Measurements from ENCODE around the gene DOCK9. TPM values are rescaled to one million over a fixed set of nuclear protein-coding genes. Genes with fewer than 3 reads are reported as not detected.

DOCK9 gene
- total RNA-seq, 2 experiments from 2014 or later, result 92.4 to 100 TPM

DNA sequence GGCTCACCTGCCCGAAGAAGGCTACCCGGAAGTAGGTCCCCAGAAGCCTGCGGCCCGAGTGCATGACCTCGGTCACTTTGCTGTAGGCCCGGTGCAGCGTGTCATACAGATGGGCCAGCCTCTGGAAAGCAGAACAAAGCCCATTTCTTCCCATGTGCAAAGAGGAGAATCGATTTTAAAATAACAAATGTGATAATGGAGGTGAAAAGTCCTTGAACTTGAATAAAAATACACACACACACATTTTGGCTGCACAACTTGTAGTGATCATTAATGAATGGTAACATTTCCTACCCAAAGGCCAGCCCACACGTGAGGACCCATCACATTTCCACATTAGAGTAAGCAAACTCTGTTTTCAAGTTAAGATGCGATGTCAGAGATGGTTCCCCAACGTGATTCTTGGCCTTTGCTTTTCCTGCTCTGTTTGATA is 168.5 kb downstream of the DOCK9 start:
- POLR2A ChIA-PET, result no interaction called here
- H3K27me3 Mint-ChIP-seq (ENCODE audit: low read depth), result no peaks in the 10 kb centered on the region
- CTCF ChIA-PET, result no interaction called here
- ATAC-seq, result no peak
- H3K27ac Mint-ChIP-seq, result no peak overlapping the region
- H3K4me3 Mint-ChIP-seq, result no peak overlapping the region
- H3K36me3 Mint-ChIP-seq (ENCODE audit: low read depth), result peaks cover 35% of the 10 kb centered on the region
- peaks cover 7% of the 10 kb centered on the region for H3K4me1 Mint-ChIP-seq (ENCODE audit: low read depth)
- H3K9me3 Mint-ChIP-seq (ENCODE audit: insufficient read depth), result no peaks in the 10 kb centered on the region
- DNase-seq, result no peak

DNA sequence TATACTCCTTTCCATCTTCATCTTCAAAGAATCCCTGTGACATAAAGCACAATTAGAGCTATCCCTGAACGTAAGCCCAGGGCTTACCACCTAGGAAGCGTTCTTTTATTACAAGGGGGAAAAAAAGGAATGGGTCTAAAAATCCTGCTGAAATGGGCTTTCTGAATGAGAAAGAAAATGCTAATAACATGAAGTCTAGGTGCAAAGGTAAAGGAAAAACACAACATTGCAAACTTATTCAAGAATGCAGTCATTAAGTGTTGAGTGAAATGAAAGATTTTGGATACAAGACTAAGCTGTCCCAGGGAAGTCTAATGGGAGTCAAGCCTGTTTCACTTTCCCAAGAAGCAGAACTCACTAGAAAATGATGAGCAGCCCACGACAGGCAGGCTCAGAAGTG is 170.1 kb downstream of the DOCK9 start:
- no peaks in the 10 kb centered on the region for H3K27me3 Mint-ChIP-seq (ENCODE audit: low read depth)
- no peak overlapping the region for H3K27ac Mint-ChIP-seq
- no peak for DNase-seq
- H3K9me3 Mint-ChIP-seq (ENCODE audit: insufficient read depth), result no peaks in the 10 kb centered on the region
- no peak overlapping the region for H3K4me3 Mint-ChIP-seq
- no peak for ATAC-seq
- ChIA-PET POLR2A (interaction anchor here (1.2 kb wide), 1 partner anchor 1372 kb away, joined by 4 read pairs; no protein-coding TSS in a partner anchor), CTCF (no interaction called here)
- peaks cover 7% of the 10 kb centered on the region for H3K4me1 Mint-ChIP-seq (ENCODE audit: low read depth)
- peaks cover 41% of the 10 kb centered on the region for H3K36me3 Mint-ChIP-seq (ENCODE audit: low read depth)

DNA sequence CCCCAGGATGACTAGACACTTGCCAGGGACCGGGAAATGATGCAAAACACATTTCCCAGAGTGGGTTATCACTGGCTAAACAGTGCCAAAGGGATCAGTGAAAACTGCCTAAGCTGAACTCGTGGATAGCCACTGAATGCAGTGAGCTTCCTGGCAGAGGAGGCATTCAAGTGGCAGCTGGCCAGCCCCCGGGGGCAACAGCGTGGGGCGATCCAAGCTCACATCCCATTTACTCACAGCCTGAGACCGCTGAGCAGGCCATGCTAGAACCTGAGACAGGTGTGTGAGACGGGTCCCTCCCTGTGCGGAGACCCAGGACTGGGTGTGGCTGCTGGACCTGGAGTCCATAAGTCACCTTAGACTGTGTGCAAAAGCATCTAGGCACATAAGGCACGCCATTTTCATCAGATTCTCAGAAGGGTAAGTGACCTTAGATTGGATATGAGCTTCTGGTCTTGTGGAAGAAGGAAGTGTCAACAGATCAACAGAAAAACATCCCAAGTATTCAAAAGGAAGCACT is 173.5 kb downstream of the DOCK9 start:
- Mint-ChIP-seq H3K27me3 (ENCODE audit: low read depth) (no peaks in the 10 kb centered on the region), H3K27ac (no peak overlapping the region), H3K9me3 (ENCODE audit: insufficient read depth) (no peaks in the 10 kb centered on the region), H3K36me3 (ENCODE audit: low read depth) (peaks cover 27% of the 10 kb centered on the region), H3K4me1 (ENCODE audit: low read depth) (no peaks in the 10 kb centered on the region), H3K4me3 (no peak overlapping the region)
- no peak for ATAC-seq
- ChIA-PET POLR2A (no interaction called here), CTCF (interaction anchor here (0.9 kb wide), 1 partner anchor 39 kb away, joined by 3 read pairs; no protein-coding TSS in a partner anchor)
- no peak for DNase-seq

DNA sequence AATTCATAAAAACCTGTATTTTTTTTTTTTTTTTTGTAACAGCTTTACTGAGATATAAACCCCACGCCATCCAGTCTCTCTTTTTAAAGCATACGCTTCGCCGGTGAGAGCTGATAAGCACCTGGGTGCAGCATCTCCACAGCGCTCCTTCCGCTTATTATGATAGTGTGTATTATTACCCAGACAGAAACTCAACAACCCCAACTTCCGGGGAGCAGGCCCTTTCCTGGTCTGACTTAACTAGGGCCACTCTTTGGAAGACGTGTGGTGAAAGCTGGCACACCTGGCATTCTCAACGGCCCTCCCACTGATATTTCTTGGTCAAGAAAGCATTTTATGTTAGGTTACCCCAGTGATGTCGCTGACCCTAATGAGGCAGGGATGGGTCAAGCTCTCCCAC is 173.9 kb downstream of the DOCK9 start:
- no peaks in the 10 kb centered on the region for H3K9me3 Mint-ChIP-seq (ENCODE audit: insufficient read depth)
- H3K27me3 Mint-ChIP-seq (ENCODE audit: low read depth), result no peaks in the 10 kb centered on the region
- H3K27ac Mint-ChIP-seq, result no peak overlapping the region
- H3K36me3 Mint-ChIP-seq (ENCODE audit: low read depth), result peaks cover 24% of the 10 kb centered on the region
- ChIA-PET CTCF (interaction anchor here (0.6 to 0.9 kb wide), 2 partner anchors 14 to 40 kb away, joined by 3 read pairs; no protein-coding TSS in a partner anchor), POLR2A (no interaction called here)
- no peak for ATAC-seq
- no peak for DNase-seq
- H3K4me3 Mint-ChIP-seq, result no peak overlapping the region
- no peaks in the 10 kb centered on the region for H3K4me1 Mint-ChIP-seq (ENCODE audit: low read depth)

DNA sequence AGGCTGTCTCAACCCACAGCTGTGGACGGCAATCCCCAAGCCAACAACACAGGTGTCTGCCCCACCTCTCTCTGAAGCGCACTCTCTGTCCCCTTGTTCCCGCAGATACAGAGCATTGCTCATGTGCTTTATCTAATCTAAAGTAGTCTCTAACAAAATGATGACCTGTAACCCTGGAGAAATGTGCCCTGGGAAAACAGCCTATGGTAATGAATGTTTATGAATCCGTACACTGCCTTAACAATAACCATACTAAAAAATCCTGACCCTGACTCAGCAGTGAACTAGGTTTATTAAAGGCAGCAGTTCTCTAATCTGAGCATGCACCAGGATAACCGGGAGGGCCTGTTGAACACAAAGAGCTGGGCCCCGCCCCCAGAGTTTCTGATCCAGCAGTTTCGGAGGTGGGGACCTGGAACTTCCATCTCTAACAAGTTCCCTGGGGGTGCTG is 174.7 kb downstream of the DOCK9 start:
- Mint-ChIP-seq H3K4me3 (no peak overlapping the region), H3K27me3 (ENCODE audit: low read depth) (no peaks in the 10 kb centered on the region), H3K9me3 (ENCODE audit: insufficient read depth) (no peaks in the 10 kb centered on the region), H3K4me1 (ENCODE audit: low read depth) (no peaks in the 10 kb centered on the region), H3K36me3 (ENCODE audit: low read depth) (peaks cover 25% of the 10 kb centered on the region), H3K27ac (no peak overlapping the region)
- ChIA-PET POLR2A (no interaction called here), CTCF (interaction anchor here (0.6 kb wide), 1 partner anchor 15 kb away, joined by 3 read pairs; no protein-coding TSS in a partner anchor)
- DNase-seq, result no peak
- no peak for ATAC-seq

DNA sequence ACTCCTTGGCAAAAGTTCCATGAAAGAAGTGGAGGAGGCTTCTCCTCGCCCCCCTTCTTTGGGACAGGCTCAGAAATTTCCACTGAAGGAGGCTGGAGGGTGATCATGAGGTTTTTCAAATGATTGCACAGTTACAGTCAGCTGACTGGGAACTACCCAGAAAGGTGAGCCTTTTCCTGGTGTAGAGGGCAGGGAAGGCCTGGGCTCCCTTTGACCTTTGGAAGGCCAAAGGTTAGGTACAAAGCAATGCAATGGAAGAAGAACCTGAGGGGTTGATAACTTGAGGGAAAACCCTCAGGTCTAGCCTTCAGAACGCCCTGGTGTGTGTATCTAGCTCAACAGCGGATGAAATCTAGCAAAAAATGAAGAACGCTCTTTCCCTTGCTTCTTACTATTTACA is 175.3 kb downstream of the DOCK9 start:
- no peak overlapping the region for H3K27ac Mint-ChIP-seq
- ATAC-seq (no peak), DNase-seq (no peak)
- no peaks in the 10 kb centered on the region for H3K9me3 Mint-ChIP-seq (ENCODE audit: insufficient read depth)
- H3K27me3 Mint-ChIP-seq (ENCODE audit: low read depth), result no peaks in the 10 kb centered on the region
- H3K4me1 Mint-ChIP-seq (ENCODE audit: low read depth), result peaks cover 1% of the 10 kb centered on the region
- H3K4me3 Mint-ChIP-seq, result no peak overlapping the region
- CTCF ChIA-PET, result no interaction called here
- POLR2A ChIA-PET, result no interaction called here
- H3K36me3 Mint-ChIP-seq (ENCODE audit: low read depth), result peaks cover 26% of the 10 kb centered on the region

DNA sequence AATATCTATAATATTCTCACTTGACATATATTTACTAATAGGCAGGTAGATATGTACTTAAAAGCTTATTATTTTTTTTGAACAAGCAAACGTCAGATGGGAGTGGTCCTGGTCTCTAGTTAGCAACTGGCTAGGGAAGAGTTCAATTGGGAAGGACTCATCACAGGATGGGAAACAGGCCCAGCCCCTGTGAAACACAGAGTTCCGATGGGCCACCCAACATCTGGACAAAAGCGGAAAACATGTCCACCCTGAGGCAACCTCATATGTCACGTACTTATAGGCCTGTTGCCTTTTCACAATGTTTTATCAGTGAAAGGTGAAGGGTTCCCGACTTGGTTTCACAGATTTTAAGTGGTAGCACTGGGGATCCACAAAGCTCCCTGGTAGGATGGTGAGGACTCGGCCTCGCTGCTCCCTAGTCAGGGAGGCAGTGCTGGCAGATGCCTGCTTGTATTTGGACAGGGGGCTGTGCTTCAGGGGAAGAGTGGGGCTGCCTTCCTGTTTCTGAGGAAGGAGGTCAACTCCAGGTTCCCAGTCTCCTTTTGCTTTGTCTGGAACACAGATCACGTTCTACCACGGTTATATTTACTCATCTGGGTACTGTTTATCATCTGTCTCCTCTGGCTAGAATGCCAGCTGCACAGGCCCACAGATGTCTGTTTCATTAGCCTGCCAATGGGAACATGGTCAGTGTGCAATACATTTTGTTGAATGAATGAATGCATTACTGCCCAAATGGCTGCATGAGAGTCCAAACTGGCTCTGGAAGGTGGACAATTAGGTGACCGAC is 176.0 kb downstream of the DOCK9 start:
- ATAC-seq (no peak), DNase-seq (no peak)
- Mint-ChIP-seq H3K36me3 (ENCODE audit: low read depth) (peaks cover 31% of the 10 kb centered on the region), H3K4me3 (no peak overlapping the region), H3K27me3 (ENCODE audit: low read depth) (no peaks in the 10 kb centered on the region), H3K4me1 (ENCODE audit: low read depth) (peaks cover 6% of the 10 kb centered on the region), H3K27ac (no peak overlapping the region), H3K9me3 (ENCODE audit: insufficient read depth) (no peaks in the 10 kb centered on the region)
- ChIA-PET POLR2A (no interaction called here), CTCF (interaction anchor here (0.9 to 1.0 kb wide), 2 partner anchors 38 to 39 kb away, joined by 3 read pairs; no protein-coding TSS in a partner anchor)

DNA sequence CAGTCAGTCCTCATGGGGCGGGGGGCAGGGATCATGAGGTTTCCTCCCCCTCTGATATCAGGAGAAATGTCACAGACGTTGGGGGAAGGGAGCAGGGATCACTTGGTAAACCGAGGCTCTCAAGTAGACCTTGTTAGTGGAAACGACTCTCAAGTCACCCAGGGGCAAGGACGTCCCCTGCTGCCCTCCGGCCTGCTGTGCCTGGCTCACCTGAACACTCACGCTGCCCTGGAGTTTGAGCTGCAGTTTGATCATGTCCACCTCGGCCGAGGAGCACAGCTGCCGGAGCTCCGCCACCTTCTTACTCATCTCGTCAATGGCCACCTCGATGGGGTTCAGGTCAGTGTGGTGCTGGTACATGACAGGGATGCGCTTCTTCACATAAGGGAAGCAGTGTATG is 177.8 kb downstream of the DOCK9 start:
- Mint-ChIP-seq H3K4me1 (ENCODE audit: low read depth) (peaks cover 6% of the 10 kb centered on the region), H3K9me3 (ENCODE audit: insufficient read depth) (no peaks in the 10 kb centered on the region), H3K27me3 (ENCODE audit: low read depth) (no peaks in the 10 kb centered on the region), H3K4me3 (no peak overlapping the region), H3K36me3 (ENCODE audit: low read depth) (peaks cover 42% of the 10 kb centered on the region), H3K27ac (no peak overlapping the region)
- ATAC-seq (no peak), DNase-seq (no peak)
- ChIA-PET POLR2A (no interaction called here), CTCF (no interaction called here)

DNA sequence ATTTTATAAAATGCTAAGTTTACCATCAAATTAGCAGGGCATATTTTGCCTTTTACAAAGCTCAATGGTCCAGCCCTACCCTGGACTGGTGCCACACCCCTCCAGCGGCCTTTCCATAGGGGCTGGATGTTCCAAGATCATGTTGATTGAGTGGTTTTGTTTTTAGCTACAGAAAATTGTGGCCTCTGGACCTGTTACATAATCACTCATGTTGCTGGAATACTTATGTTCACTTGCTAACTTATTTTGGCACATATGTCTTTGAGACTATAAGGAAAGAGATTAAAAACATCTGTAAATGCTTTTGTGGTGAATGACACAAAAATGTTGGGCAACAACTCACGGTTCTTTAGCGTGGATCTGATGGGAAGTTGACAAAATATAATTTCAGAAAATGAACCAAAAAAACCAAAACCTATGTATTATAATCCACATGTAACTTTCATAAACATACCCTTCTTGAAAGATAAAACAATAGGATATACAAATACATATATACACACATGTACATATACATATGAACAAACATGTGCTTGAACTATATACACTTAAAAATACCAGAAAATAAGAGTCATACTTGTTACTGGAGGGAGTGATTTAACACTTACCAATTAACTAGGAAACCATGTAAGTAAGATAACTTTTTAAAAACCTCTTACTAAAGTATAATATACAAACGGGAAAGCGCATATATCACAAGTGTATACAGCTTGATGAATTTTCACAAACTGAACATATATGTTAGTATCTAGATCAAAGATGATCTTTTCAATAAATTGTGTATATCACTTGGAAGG is 178.8 kb downstream of the DOCK9 start:
- DNase-seq, result no peak

DNA sequence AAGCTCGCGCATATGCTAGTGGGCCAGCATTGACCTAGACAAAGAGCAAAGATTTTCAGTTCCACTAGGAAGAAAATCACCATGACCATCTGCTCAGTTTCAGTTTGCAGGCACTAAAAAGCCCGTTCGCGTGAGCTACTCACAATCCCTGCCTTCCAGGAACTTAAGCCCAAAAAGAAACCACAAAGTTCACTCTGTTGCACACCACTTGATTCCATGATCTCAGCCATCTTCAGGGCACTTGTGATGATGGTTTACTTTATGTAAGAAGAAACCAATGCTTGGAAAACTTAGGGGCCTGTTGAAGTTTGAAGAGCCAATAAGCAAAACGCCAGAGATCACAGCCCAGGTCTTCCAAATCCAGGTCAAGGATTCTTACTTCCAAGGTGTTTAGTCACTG is 180.4 kb downstream of the DOCK9 start:
- Mint-ChIP-seq H3K36me3 (ENCODE audit: low read depth) (peaks cover 47% of the 10 kb centered on the region), H3K27me3 (ENCODE audit: low read depth) (no peaks in the 10 kb centered on the region), H3K9me3 (ENCODE audit: insufficient read depth) (no peaks in the 10 kb centered on the region), H3K4me3 (no peak overlapping the region), H3K27ac (no peak overlapping the region), H3K4me1 (ENCODE audit: low read depth) (peaks cover 6% of the 10 kb centered on the region)
- no peak for DNase-seq
- no peak for ATAC-seq
- POLR2A ChIA-PET, result no interaction called here
- CTCF ChIA-PET, result no interaction called here

More for the DNA sequence above, 178.8 kb downstream of the DOCK9 start:
- no peaks in the 10 kb centered on the region for H3K27me3 Mint-ChIP-seq (ENCODE audit: low read depth)
- no peak overlapping the region for H3K4me3 Mint-ChIP-seq
- no peaks in the 10 kb centered on the region for H3K9me3 Mint-ChIP-seq (ENCODE audit: insufficient read depth)
- ATAC-seq, result no peak
- ChIA-PET CTCF (no interaction called here), POLR2A (no interaction called here)
- no peak overlapping the region for H3K27ac Mint-ChIP-seq
- peaks cover 42% of the 10 kb centered on the region for H3K36me3 Mint-ChIP-seq (ENCODE audit: low read depth)
- H3K4me1 Mint-ChIP-seq (ENCODE audit: low read depth), result peaks cover 6% of the 10 kb centered on the region

DNA sequence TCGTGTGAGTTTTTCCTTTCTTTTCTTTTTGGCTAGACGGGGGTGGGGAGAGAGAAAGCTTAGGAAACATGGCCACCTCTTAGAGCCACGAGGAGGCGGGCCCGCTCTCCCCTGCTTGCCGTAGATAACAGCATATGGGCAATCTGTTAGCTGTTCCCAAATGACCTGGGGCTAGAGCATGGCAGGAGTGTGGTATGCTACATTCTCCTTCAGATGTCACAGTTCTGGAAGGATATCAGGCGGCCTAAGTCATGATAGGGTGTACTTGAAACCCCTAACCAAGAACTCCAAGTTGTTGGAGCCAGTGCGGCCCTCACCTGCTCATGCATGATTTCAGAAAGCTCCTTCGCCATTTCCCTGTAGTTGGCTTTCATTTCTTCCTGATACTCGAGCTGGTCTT is 181.1 kb downstream of the DOCK9 start:
- DNase-seq, result no peak
- POLR2A ChIA-PET, result no interaction called here
- ATAC-seq, result no peak
- no peak overlapping the region for H3K4me3 Mint-ChIP-seq
- H3K4me1 Mint-ChIP-seq (ENCODE audit: low read depth), result peaks cover 6% of the 10 kb centered on the region
- H3K27ac Mint-ChIP-seq, result no peak overlapping the region
- peaks cover 54% of the 10 kb centered on the region for H3K36me3 Mint-ChIP-seq (ENCODE audit: low read depth)
- no peaks in the 10 kb centered on the region for H3K27me3 Mint-ChIP-seq (ENCODE audit: low read depth)
- CTCF ChIA-PET, result no interaction called here
- no peaks in the 10 kb centered on the region for H3K9me3 Mint-ChIP-seq (ENCODE audit: insufficient read depth)

DNA sequence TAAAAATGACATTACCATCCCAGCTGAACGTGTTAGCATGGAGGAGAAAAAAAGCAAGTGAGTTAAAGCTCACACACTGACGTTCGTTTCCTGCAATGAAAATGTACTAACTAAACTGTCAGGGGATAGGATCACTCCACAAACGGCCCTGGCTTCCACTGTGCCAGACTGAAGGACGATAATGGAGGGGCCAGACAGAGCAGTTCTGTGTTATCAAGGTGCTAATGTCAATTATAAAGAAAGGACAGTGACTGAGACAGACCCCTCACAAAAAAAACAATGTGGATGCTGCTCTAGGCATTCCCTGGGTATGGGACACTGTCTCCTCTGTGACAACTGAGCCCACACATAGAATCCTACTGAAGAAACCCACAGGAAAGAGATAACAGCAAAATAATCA is 181.7 kb downstream of the DOCK9 start:
- H3K27me3 Mint-ChIP-seq (ENCODE audit: low read depth), result no peaks in the 10 kb centered on the region
- H3K4me3 Mint-ChIP-seq, result no peak overlapping the region
- ATAC-seq (no peak), DNase-seq (no peak)
- H3K4me1 Mint-ChIP-seq (ENCODE audit: low read depth), result peaks cover 6% of the 10 kb centered on the region
- H3K9me3 Mint-ChIP-seq (ENCODE audit: insufficient read depth), result no peaks in the 10 kb centered on the region
- no peak overlapping the region for H3K27ac Mint-ChIP-seq
- ChIA-PET CTCF (no interaction called here), POLR2A (no interaction called here)
- H3K36me3 Mint-ChIP-seq (ENCODE audit: low read depth), result peaks cover 57% of the 10 kb centered on the region

Data from activated CD8-positive, alpha-beta T cell treated with anti-CD3 and anti-CD28 coated beads, Interleukin-2, amount 10 ng/mL, durations not matched to agents 7 days and 5 days (primary cell).